ENCODE results near the gene TMTC1.

Gene TMTC1

DNA sequence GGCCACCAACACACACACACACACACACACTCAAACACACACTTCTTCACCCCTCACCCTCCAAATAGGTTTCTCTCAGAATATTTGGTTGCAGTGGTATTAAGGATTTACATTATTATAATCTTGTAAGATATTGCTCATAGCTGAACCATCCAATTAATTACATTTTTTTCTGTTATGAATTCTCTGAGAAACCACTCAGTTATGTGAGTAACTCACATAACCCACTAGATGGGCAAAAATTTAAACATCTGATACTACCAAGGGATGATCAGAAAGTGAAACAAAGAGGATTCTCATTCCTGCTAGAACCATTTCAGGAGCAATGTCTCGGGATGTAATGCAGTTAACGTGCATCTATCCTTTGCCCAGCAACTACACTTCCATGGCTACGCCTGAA is 31.6 kb downstream of the TMTC1 start:
- Histone ChIP-seq H3K36me3 (ENCODE audit: control insufficient read depth, insufficient read depth, low read length) (no peaks in the 10 kb centered on the region), H3K9ac (no peak overlapping the region)
- TF ChIP-seq, protein P1, sequence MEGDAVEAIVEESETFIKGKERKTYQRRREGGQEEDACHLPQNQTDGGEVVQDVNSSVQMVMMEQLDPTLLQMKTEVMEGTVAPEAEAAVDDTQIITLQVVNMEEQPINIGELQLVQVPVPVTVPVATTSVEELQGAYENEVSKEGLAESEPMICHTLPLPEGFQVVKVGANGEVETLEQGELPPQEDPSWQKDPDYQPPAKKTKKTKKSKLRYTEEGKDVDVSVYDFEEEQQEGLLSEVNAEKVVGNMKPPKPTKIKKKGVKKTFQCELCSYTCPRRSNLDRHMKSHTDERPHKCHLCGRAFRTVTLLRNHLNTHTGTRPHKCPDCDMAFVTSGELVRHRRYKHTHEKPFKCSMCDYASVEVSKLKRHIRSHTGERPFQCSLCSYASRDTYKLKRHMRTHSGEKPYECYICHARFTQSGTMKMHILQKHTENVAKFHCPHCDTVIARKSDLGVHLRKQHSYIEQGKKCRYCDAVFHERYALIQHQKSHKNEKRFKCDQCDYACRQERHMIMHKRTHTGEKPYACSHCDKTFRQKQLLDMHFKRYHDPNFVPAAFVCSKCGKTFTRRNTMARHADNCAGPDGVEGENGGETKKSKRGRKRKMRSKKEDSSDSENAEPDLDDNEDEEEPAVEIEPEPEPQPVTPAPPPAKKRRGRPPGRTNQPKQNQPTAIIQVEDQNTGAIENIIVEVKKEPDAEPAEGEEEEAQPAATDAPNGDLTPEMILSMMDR (IDR thresholded peaks at IDR 0.05) = no peak

DNA sequence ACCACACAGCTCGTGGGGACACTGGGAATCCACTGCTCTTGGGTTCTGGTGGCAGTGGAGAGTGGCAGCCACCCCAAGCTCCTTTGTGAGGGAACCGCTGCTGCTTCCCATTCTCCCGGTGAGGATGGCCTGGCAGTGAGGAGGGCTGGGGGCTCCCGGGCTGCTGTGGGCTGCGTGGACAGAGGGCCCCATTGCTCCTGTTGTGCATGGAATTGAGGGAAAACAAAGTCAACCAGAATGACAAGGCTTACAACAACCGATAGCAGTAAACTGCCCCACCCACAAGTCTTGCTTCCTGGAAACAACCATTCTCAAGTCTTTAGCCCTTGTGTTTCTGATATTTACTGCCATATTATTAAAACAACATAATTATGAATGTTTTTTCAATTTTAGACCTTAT is 32.1 kb downstream of the TMTC1 start:
- H3K36me3 ChIP-seq (ENCODE audit: control insufficient read depth, insufficient read depth, low read length) = no peaks in the 10 kb centered on the region
- no peaks in the 10 kb centered on the region for H3K27me3 ChIP-seq (ENCODE audit: control insufficient read depth, insufficient read depth, low read length)
- H3K4me1 ChIP-seq = peaks cover 21% of the 10 kb centered on the region
- no peak overlapping the region for H3K9ac ChIP-seq
- H3K9me3 ChIP-seq (ENCODE audit: control insufficient read depth, low read length) = no peaks in the 10 kb centered on the region
- no peak overlapping the region for H3K27ac ChIP-seq
- no peak overlapping the region for H3K4me3 ChIP-seq (ENCODE audit: low read depth, low read length)
- TF ChIP-seq, protein P1 (IDR thresholded peaks at IDR 0.05) = no peak
- H3K79me2 ChIP-seq = peaks cover 18% of the 10 kb centered on the region
- H2AFZ ChIP-seq = no peak overlapping the region
- H3K4me2 ChIP-seq (ENCODE audit: low read length) = no peak overlapping the region

More for the DNA sequence above, 31.6 kb downstream of the TMTC1 start:
- Histone ChIP-seq H3K27me3 (ENCODE audit: control insufficient read depth, insufficient read depth, low read length) (no peaks in the 10 kb centered on the region), H3K4me2 (ENCODE audit: low read length) (no peak overlapping the region), H2AFZ (no peak overlapping the region), H3K4me3 (ENCODE audit: low read depth, low read length) (no peak overlapping the region), H3K27ac (no peak overlapping the region), H3K79me2 (peaks cover 18% of the 10 kb centered on the region), H3K4me1 (peaks cover 21% of the 10 kb centered on the region), H3K9me3 (ENCODE audit: control insufficient read depth, low read length) (no peaks in the 10 kb centered on the region)

DNA sequence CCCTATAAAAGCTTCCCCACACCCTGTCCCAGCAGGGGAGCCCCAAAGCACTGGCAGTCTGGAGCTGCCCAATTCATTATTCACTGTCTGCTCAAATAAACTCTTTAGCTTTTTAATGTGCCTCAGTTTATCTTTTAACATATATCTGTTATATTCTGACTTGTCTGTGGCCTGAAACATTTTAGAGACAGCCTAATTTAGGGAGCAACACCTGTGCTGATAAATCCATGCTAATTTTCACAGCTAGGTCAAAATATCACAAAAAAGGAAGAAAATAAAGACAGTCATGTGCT is 32.9 kb downstream of the TMTC1 start:
- Histone ChIP-seq H3K4me2 (ENCODE audit: low read length) (no peak overlapping the region), H3K79me2 (peaks cover 18% of the 10 kb centered on the region), H3K9ac (no peak overlapping the region), H3K4me1 (peaks cover 22% of the 10 kb centered on the region), H3K36me3 (ENCODE audit: control insufficient read depth, insufficient read depth, low read length) (no peaks in the 10 kb centered on the region), H2AFZ (no peak overlapping the region), H3K27ac (no peak overlapping the region), H3K9me3 (ENCODE audit: control insufficient read depth, low read length) (no peaks in the 10 kb centered on the region), H3K4me3 (ENCODE audit: low read depth, low read length) (no peak overlapping the region), H3K27me3 (ENCODE audit: control insufficient read depth, insufficient read depth, low read length) (no peaks in the 10 kb centered on the region)
- TF ChIP-seq, protein P1 (IDR thresholded peaks at IDR 0.05) = no peak

DNA sequence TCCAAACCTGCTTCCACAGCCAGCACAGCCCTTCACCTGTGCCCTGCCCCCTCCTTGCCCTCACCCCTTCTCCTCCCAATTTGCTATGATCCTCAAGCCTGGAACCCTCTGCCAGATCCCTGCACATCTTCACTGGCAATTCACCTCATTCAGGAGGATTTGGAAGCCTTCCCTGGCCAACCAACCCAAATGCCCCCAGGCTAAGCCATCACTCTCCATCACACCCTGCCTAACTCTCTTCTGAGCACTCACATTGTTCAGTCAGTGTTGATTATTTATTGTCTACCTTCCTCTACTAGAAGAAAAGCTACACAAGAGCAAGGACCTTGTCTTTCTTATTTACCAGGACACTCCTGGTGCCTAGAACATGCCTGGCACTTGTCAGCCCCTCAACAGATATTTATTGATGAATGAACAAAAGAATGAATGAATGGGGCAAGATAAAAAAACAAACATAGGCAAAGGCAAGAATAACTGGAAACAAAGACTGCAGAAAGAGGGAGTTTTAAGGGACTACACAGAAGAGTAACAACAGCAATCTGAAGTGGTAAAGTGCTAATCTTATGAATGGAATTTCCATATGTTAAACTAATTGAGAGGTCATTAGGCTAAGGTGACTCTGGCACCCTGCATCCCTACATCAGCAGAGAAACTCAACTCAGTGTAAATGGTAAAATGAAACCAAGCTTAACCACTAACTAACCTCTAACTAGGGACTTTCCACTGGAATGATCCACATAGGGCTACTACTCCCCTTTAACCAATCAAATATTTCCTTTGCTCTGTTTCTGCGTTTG is 33.4 kb downstream of the TMTC1 start:
- Histone ChIP-seq H3K36me3 (ENCODE audit: control insufficient read depth, insufficient read depth, low read length) (no peaks in the 10 kb centered on the region), H3K4me1 (peaks cover 25% of the 10 kb centered on the region), H3K4me2 (ENCODE audit: low read length) (no peak overlapping the region), H3K9ac (no peak overlapping the region), H3K4me3 (ENCODE audit: low read depth, low read length) (no peak overlapping the region), H3K9me3 (ENCODE audit: control insufficient read depth, low read length) (no peaks in the 10 kb centered on the region), H2AFZ (no peak overlapping the region), H3K27me3 (ENCODE audit: control insufficient read depth, insufficient read depth, low read length) (no peaks in the 10 kb centered on the region), H3K27ac (no peak overlapping the region), H3K79me2 (peaks cover 18% of the 10 kb centered on the region)
- TF ChIP-seq, protein P1 (IDR thresholded peaks at IDR 0.05) = no peak

- no peaks in the 10 kb centered on the region for H3K27me3 ChIP-seq (ENCODE audit: control insufficient read depth, insufficient read depth, low read length)
- H3K4me2 ChIP-seq (ENCODE audit: low read length) = no peak overlapping the region
- H3K9me3 ChIP-seq (ENCODE audit: control insufficient read depth, low read length) = no peaks in the 10 kb centered on the region
- H3K4me3 ChIP-seq (ENCODE audit: low read depth, low read length) = no peak overlapping the region
- H3K9ac ChIP-seq = no peak overlapping the region
- no peak overlapping the region for H3K27ac ChIP-seq
- no peak overlapping the region for H2AFZ ChIP-seq
- TF ChIP-seq, protein P1 (IDR thresholded peaks at IDR 0.05) = no peak
- H3K79me2 ChIP-seq = peaks cover 3% of the 10 kb centered on the region
- H3K36me3 ChIP-seq (ENCODE audit: control insufficient read depth, insufficient read depth, low read length) = no peaks in the 10 kb centered on the region
- H3K4me1 ChIP-seq = peaks cover 18% of the 10 kb centered on the region
Observed at GRCh38 chr12:29744365-29744764, 39.4 kb downstream of the TMTC1 start.
